H9 (cell line): ENCODE results near the gene LRP1-AS. TPM values are rescaled to one million over a fixed set of nuclear protein-coding genes. Genes with fewer than 3 reads are reported as not detected.

Source experiments
- DNase-seq: peaks from one replicate; pipeline ENCODE4 v3.0.0-alpha.2; 2017
- H2AFZ ChIP-seq: one replicate; pipeline ENCODE4 v1.6.1; 2013; ENCODE audit warnings: mild to moderate bottlenecking, low read length, control low read depth, moderate library complexity
- H2AK5ac ChIP-seq: 2 replicates; pipeline ENCODE4 v1.6.1; 2013; ENCODE audit warnings: low read length, control low read depth, mixed read lengths; ENCODE audit not compliant: insufficient read length
- H2BK120ac ChIP-seq: one replicate; pipeline ENCODE4 v1.6.1; 2013; ENCODE audit warnings: low read depth, mild to moderate bottlenecking, low read length, control low read depth, inconsistent platforms; ENCODE audit not compliant: poor library complexity, severe bottlenecking
- H2BK12ac ChIP-seq: 2 replicates; pipeline ENCODE4 v1.6.1; 2013; ENCODE audit warnings: low read length, control low read depth, mixed read lengths, low read depth; ENCODE audit not compliant: insufficient read length
- H2BK15ac ChIP-seq: 2 replicates; pipeline ENCODE4 v1.6.1; 2013; ENCODE audit warnings: low read depth, low read length, control low read depth
- H2BK20ac ChIP-seq: one replicate; pipeline ENCODE4 v1.6.1; 2013; ENCODE audit warnings: low read depth, mild to moderate bottlenecking, low read length, control low read depth, inconsistent platforms; ENCODE audit not compliant: poor library complexity, severe bottlenecking
- H2BK5ac ChIP-seq: 2 replicates; pipeline ENCODE4 v1.6.1; 2013; ENCODE audit warnings: low read length, control low read depth, mixed read lengths; ENCODE audit not compliant: insufficient read length
- H3K14ac ChIP-seq: 2 replicates; pipeline ENCODE4 v1.6.1; 2013; ENCODE audit warnings: low read length, control low read depth; ENCODE audit not compliant: insufficient read depth
- H3K18ac ChIP-seq: 2 replicates; pipeline ENCODE4 v1.6.1; 2013; ENCODE audit warnings: low read depth, mild to moderate bottlenecking, mixed read lengths, low read length, control low read depth; ENCODE audit not compliant: insufficient read length
- H3K23ac ChIP-seq: 2 replicates; pipeline ENCODE4 v1.6.1; 2013; ENCODE audit warnings: low read length, control low read depth, mixed read lengths, low read depth; ENCODE audit not compliant: insufficient read length
- H3K23me2 ChIP-seq: 2 replicates; pipeline ENCODE4 v1.6.1; 2013; ENCODE audit warnings: low read depth, mild to moderate bottlenecking, mixed read lengths, low read length, control low read depth; ENCODE audit not compliant: insufficient read length, poor library complexity, severe bottlenecking
- H3K27ac ChIP-seq: 2 replicates; pipeline ENCODE4 v1.5.1; 2013; ENCODE audit warnings: low read length, control low read depth, mixed read lengths, low read depth; ENCODE audit not compliant: insufficient read length
- H3K27me3 ChIP-seq: 2 replicates; pipeline ENCODE4 v1.6.1; 2013; ENCODE audit warnings: low read length, control low read depth, inconsistent platforms; ENCODE audit not compliant: insufficient read depth
- H3K4ac ChIP-seq: 2 replicates; pipeline ENCODE4 v1.6.1; 2013; ENCODE audit warnings: low read depth, mild to moderate bottlenecking, control low read depth, inconsistent platforms, low read length, moderate library complexity
- H3K4me1 ChIP-seq: 2 replicates; pipeline ENCODE4 v1.6.1; 2013; ENCODE audit warnings: low read length, control low read depth, inconsistent platforms; ENCODE audit not compliant: insufficient read depth
- H3K4me2 ChIP-seq: 2 replicates; pipeline ENCODE4 v1.6.1; 2013; ENCODE audit warnings: low read length, control low read depth, mixed read lengths; ENCODE audit not compliant: insufficient read length, insufficient read depth
- H3K56ac ChIP-seq: 2 replicates; pipeline ENCODE4 v1.6.1; 2013; ENCODE audit warnings: low read depth, mild to moderate bottlenecking, mixed read lengths, low read length, control low read depth; ENCODE audit not compliant: insufficient read length
- H3K79me1 ChIP-seq: 2 replicates; pipeline ENCODE4 v1.6.1; 2013; ENCODE audit warnings: low read depth, mild to moderate bottlenecking, moderate library complexity, low read length, control low read depth, inconsistent platforms; ENCODE audit not compliant: insufficient read depth, poor library complexity, severe bottlenecking
- H3K79me2 ChIP-seq: 2 replicates; pipeline ENCODE4 v1.6.1; 2013; ENCODE audit warnings: low read length, control low read depth, inconsistent platforms; ENCODE audit not compliant: insufficient read depth
- H3K9ac ChIP-seq: 2 replicates; pipeline ENCODE4 v1.6.1; 2013; ENCODE audit warnings: low read length, control low read depth, mixed read lengths; ENCODE audit not compliant: insufficient read length; ENCODE audit errors: extremely low read depth
- H3K9me3 ChIP-seq: one replicate; pipeline ENCODE4 v1.6.1; 2013; ENCODE audit warnings: low read depth, low read length, inconsistent platforms; ENCODE audit not compliant: control insufficient read depth
- H3T11ph ChIP-seq: one replicate; pipeline ENCODE4 v1.6.1; 2013; ENCODE audit warnings: mild to moderate bottlenecking, low read length, control low read depth, inconsistent platforms
- H4K20me1 ChIP-seq: one replicate; pipeline ENCODE4 v1.6.1; 2013; ENCODE audit not compliant: control insufficient read depth, insufficient read length, insufficient read depth
- H4K5ac ChIP-seq: 2 replicates; pipeline ENCODE4 v1.6.1; 2013; ENCODE audit warnings: low read depth, mild to moderate bottlenecking, mixed read lengths, low read length, control low read depth; ENCODE audit not compliant: insufficient read length
- H4K8ac ChIP-seq: replicated peaks from 2 replicates; pipeline ENCODE4 v1.6.1; 2013; ENCODE audit warnings: low read length, control low read depth, mixed read lengths, low read depth; ENCODE audit not compliant: insufficient read length
- H4K91ac ChIP-seq: 2 replicates; pipeline ENCODE4 v1.6.1; 2013; ENCODE audit warnings: low read depth, mild to moderate bottlenecking, moderate library complexity, mixed read lengths, low read length, control low read depth; ENCODE audit not compliant: insufficient read length
- H3K27ac Mint-ChIP-seq, 3 experiments: 2 replicates in 2 of 3; 3 replicates in 1 of 3; pipeline ENCODE4 v1.8.0; 2020 to 2021; ENCODE audit warnings: mixed read lengths in 3 of 3, mild to moderate bottlenecking in 1 of 3, moderate library complexity in 1 of 3
- H3K27me3 Mint-ChIP-seq: 2 replicates; pipeline ENCODE4 v1.8.0; 2021; ENCODE audit warnings: low read depth, mild to moderate bottlenecking, moderate library complexity, mixed read lengths
- H3K36me3 Mint-ChIP-seq, 3 experiments: 2 replicates in 2 of 3; 3 replicates in 1 of 3; pipeline ENCODE4 v1.8.0; 2020 to 2021; ENCODE audit warnings: low read depth in 3 of 3, mixed read lengths in 3 of 3; ENCODE audit not compliant: insufficient read depth in 1 of 3
- H3K4me1 Mint-ChIP-seq, 2 experiments: 2 replicates each; pipeline ENCODE4 v1.8.0; 2020; ENCODE audit warnings: mixed read lengths in 2 of 2
- H3K4me3 Mint-ChIP-seq, 2 experiments: 2 replicates in 1 of 2; 3 replicates in 1 of 2; pipeline ENCODE4 v1.8.0; 2020 to 2021; ENCODE audit warnings: mild to moderate bottlenecking in 2 of 2, mixed read lengths in 2 of 2, moderate library complexity in 1 of 2
- H3K9me3 Mint-ChIP-seq, 2 experiments: 2 replicates in 1 of 2; 3 replicates in 1 of 2; pipeline ENCODE4 v1.8.0; 2020; ENCODE audit warnings: mild to moderate bottlenecking in 2 of 2, mixed read lengths in 2 of 2, moderate library complexity in 1 of 2
- whole genome bisulfite sequencing: extraction: QIAGEN DNeasy Blood & Tissue Kit; methylation state at CpG from one replicate; pipeline ENCODE4 v1.1.7; 2013; ENCODE audit warnings: missing lambda C conversion rate, low lambda C conversion rate, mixed read lengths; ENCODE audit not compliant: insufficient read length; ENCODE audit errors: extremely low coverage; 5-methylcytosine and 5-hydroxymethylcytosine counted together
- total RNA-seq: library from RNA; stranded (reverse); gene quantifications from 2 replicates; pipeline ENCODE4 v1.2.1, GENCODE V29; 2021
- TF ChIP-seq, protein P1 (sequence below): fragments of 200-600 bp; sonication (generic); conservative IDR thresholded peaks from 3 replicates; pipeline ENCODE4 v1.8.0; 2021; ENCODE audit warnings: antibody characterized with exemption, mild to moderate bottlenecking

Gene LRP1-AS
- total RNA-seq, 1 experiment from 2014 or later = not detected

- Histone ChIP-seq H2BK12ac (no peak overlapping the region), H3K23me2 (no peaks in the 10 kb centered on the region), H3T11ph (no peak overlapping the region), H2BK15ac (no peak overlapping the region), H2BK5ac (no peak overlapping the region), H3K9ac (no peak overlapping the region), H4K8ac (no peak overlapping the region), H3K27ac (no peak overlapping the region), H2AFZ (no peak overlapping the region), H3K18ac (no peak overlapping the region), H3K4me1 (no peaks in the 10 kb centered on the region), H4K91ac (no peak overlapping the region), H4K5ac (no peak overlapping the region), H3K27me3 (no peaks in the 10 kb centered on the region), H2BK20ac (no peak overlapping the region), H3K23ac (no peak overlapping the region), H3K79me2 (no peaks in the 10 kb centered on the region), H3K79me1 (no peaks in the 10 kb centered on the region), H2BK120ac (no peak overlapping the region), H2AK5ac (no peak overlapping the region), H3K9me3 (no peaks in the 10 kb centered on the region), H3K4me2 (no peak overlapping the region), H3K14ac (no peak overlapping the region), H3K56ac (no peak overlapping the region), H3K4ac (no peak overlapping the region), H4K20me1 (peaks cover 2% of the 10 kb centered on the region)
- peaks cover 42 to 90% (median 76%) of the 10 kb centered on the region in 3 experiments; a peak in 6 of 7 replicates for H3K36me3 Mint-ChIP-seq
- TF ChIP-seq, protein P1, sequence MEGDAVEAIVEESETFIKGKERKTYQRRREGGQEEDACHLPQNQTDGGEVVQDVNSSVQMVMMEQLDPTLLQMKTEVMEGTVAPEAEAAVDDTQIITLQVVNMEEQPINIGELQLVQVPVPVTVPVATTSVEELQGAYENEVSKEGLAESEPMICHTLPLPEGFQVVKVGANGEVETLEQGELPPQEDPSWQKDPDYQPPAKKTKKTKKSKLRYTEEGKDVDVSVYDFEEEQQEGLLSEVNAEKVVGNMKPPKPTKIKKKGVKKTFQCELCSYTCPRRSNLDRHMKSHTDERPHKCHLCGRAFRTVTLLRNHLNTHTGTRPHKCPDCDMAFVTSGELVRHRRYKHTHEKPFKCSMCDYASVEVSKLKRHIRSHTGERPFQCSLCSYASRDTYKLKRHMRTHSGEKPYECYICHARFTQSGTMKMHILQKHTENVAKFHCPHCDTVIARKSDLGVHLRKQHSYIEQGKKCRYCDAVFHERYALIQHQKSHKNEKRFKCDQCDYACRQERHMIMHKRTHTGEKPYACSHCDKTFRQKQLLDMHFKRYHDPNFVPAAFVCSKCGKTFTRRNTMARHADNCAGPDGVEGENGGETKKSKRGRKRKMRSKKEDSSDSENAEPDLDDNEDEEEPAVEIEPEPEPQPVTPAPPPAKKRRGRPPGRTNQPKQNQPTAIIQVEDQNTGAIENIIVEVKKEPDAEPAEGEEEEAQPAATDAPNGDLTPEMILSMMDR = no peak
- WGBS = no CpG with 5 or more reads among the region's 5 CpGs
- H3K4me1 Mint-ChIP-seq = peaks cover 18 to 22% of the 10 kb centered on the region in 2 experiments
- H3K27ac Mint-ChIP-seq = no peak overlapping the region
- H3K9me3 Mint-ChIP-seq = no peaks in the 10 kb centered on the region
- H3K4me3 Mint-ChIP-seq = no peak overlapping the region
- H3K27me3 Mint-ChIP-seq = no peaks in the 10 kb centered on the region; the same call in 1 of the 2 replicates
- DNase-seq = no peak
Measured at GRCh38 chr12:57154804-57155434, 7.5 kb upstream of the LRP1-AS start.
